Activated CD8-positive, alpha-beta memory T cell treated with anti-CD3 and anti-CD28 coated beads for 48 hours (primary cell): Measurements from ENCODE around the gene LMF2.
A peak's percentile ranks its signal among the peaks of the same experiment; 100 is the strongest.
"Not testable (repeated sequence)": the region's sequence is repeated elsewhere in the genome, so short reads cannot be mapped to it uniquely, and the experiment has no call there.

ENCODE experiments used
- DNase-seq, 3 experiments: peaks; one replicate each; pipeline ENCODE4 v3.0.0-alpha.2; 2020; ENCODE audit warnings: low read depth in 2 of 3, low spot score in 2 of 3

The LMF2 gene

GRCh38 chr22:50524676-50525103, 17.2 kb upstream of the LMF2 start:
- no peak for DNase-seq

GRCh38 chr22:50523806-50524675, 16.5 kb upstream of the LMF2 start:
- no peak for DNase-seq

GRCh38 chr22:50523458-50523805, 15.9 kb upstream of the LMF2 start:
- no peak for DNase-seq

- DNase-seq: no peak
Observed at GRCh38 chr22:50522806-50523438, 15.4 kb upstream of the LMF2 start.

- DNase-seq: no peak
Observed at GRCh38 chr22:50522208-50522805, 14.8 kb upstream of the LMF2 start.

- no peak for DNase-seq
Observed at GRCh38 chr22:50521710-50522109, 14.2 kb upstream of the LMF2 start.

- DNase-seq: no peak
Observed at GRCh38 chr22:50520826-50521453, 13.4 kb upstream of the LMF2 start.

GRCh38 chr22:50520184-50520583, 12.7 kb upstream of the LMF2 start:
- not testable (repeated sequence) for DNase-seq

- no peak for DNase-seq
Observed at GRCh38 chr22:50519151-50519550, 11.6 kb upstream of the LMF2 start.

GRCh38 chr22:50518606-50519005, 11.1 kb upstream of the LMF2 start:
- no peak for DNase-seq

- DNase-seq: no peak
Observed at GRCh38 chr22:50517495-50518260, 10.2 kb upstream of the LMF2 start.

GRCh38 chr22:50516891-50517290, 9.4 kb upstream of the LMF2 start:
- DNase-seq: no peak

- no peak for DNase-seq
Observed at GRCh38 chr22:50516068-50516467, 8.6 kb upstream of the LMF2 start.

- DNase-seq: no peak
Observed at GRCh38 chr22:50513175-50513574, 5.7 kb upstream of the LMF2 start.

GRCh38 chr22:50508897-50509296, 1.4 kb upstream of the LMF2 start:
- no peak for DNase-seq

- DNase-seq: peak; percentile 98 to 99 (median 99)
Observed at GRCh38 chr22:50507991-50508884, 736 bp upstream of the LMF2 start, which contains the start of gene NCAPH2. Gene NCAPH2 (plus strand): TSS chr22:50508224. CDS start chr22:50508338, 114 bp downstream.

- no peak for DNase-seq
Observed at GRCh38 chr22:50506611-50507420, 686 bp downstream of the LMF2 start.

- DNase-seq: no peak
Observed at GRCh38 chr22:50505776-50506610, 1.5 kb downstream of the LMF2 start.
